CD14-positive monocyte (primary cell): Measurements from ENCODE around the gene SLC9A9. TPM values are rescaled to one million over a fixed set of nuclear protein-coding genes. Genes with fewer than 3 reads are reported as not detected.

Experiments
- DNase-seq, 3 donors: peaks; one replicate each; pipeline ENCODE4 v3.0.0-alpha.2; 2011 to 2022
- H2AFZ ChIP-seq: 2 replicates; pipeline ENCODE4 v1.6.0; 2012; ENCODE audit warnings: mild to moderate bottlenecking, low read depth, low read length, inconsistent platforms; ENCODE audit not compliant: insufficient read depth, poor library complexity, severe bottlenecking
- H3K27ac ChIP-seq, 2 donors: 1 replicate in 1 of 2; 2 replicates in 1 of 2; pipeline ENCODE4 v1.5.1; 2012 to 2013; ENCODE audit warnings: low read length in 2 of 2, control low read depth in 1 of 2, inconsistent platforms in 1 of 2, low read depth in 1 of 2, mild to moderate bottlenecking in 1 of 2
- H3K27me3 ChIP-seq, 2 donors: one replicate each; pipeline versions ENCODE4 v1.6.0 to v1.6.1; 2011 to 2013; ENCODE audit warnings: low read length in 2 of 2; ENCODE audit not compliant: control insufficient read depth in 2 of 2, insufficient read depth in 2 of 2
- H3K36me3 ChIP-seq, 2 donors: replicated peaks in 1 of 2; 1 replicate in 1 of 2; 2 replicates in 1 of 2; pipeline versions ENCODE4 v1.5.1 to v1.6.1; 2012 to 2013; ENCODE audit warnings: low read length in 2 of 2, control low read depth in 1 of 2, inconsistent platforms in 1 of 2, mild to moderate bottlenecking in 1 of 2; ENCODE audit not compliant: insufficient read depth in 2 of 2, control insufficient read depth in 1 of 2
- H3K4me1 ChIP-seq, 2 donors: 1 replicate in 1 of 2; 2 replicates in 1 of 2; pipeline versions ENCODE4 v1.5.1 to v1.6.1; 2012 to 2013; ENCODE audit warnings: low read length in 2 of 2, control low read depth in 1 of 2, inconsistent platforms in 1 of 2, mild to moderate bottlenecking in 1 of 2, moderate library complexity in 1 of 2; ENCODE audit not compliant: insufficient read depth in 2 of 2, control insufficient read depth in 1 of 2
- H3K4me2 ChIP-seq: replicated peaks from 2 replicates; pipeline ENCODE3; 2012; ENCODE audit warnings: low read length, moderate library complexity, mild to moderate bottlenecking; ENCODE audit not compliant: poor library complexity, severe bottlenecking; ENCODE audit errors: extremely low read depth
- H3K4me3 ChIP-seq, 3 experiments: fragments of 200-600 bp in 1 of 3; sonication (generic) in 1 of 3; replicated peaks in 1 of 3; 1 replicate in 2 of 3; 2 replicates in 1 of 3; pipeline ENCODE4 v1.5.1; 2011 to 2013; ENCODE audit warnings: low read length in 3 of 3, mild to moderate bottlenecking in 3 of 3, control low read depth in 2 of 3, low read depth in 2 of 3, inconsistent platforms in 1 of 3, moderate library complexity in 1 of 3
- H3K79me2 ChIP-seq: 2 replicates; pipeline ENCODE4 v1.6.0; 2012; ENCODE audit warnings: mild to moderate bottlenecking, control low read depth, inconsistent platforms, low read length, moderate library complexity; ENCODE audit not compliant: insufficient read depth
- H3K9ac ChIP-seq: 2 replicates; pipeline ENCODE4 v1.6.0; 2017; ENCODE audit warnings: low read length, mild to moderate bottlenecking; ENCODE audit not compliant: insufficient read depth, poor library complexity, severe bottlenecking
- H3K9me3 ChIP-seq, 2 donors: replicated peaks in 1 of 2; 1 replicate in 1 of 2; 2 replicates in 1 of 2; pipeline versions ENCODE4 v1.5.1 to v1.6.1; 2012 to 2013; ENCODE audit warnings: low read length in 2 of 2, control low read depth in 1 of 2; ENCODE audit not compliant: control insufficient read depth in 1 of 2, insufficient read depth in 1 of 2
- H4K20me1 ChIP-seq: 2 replicates; pipeline ENCODE4 v1.6.0; 2012; ENCODE audit warnings: mild to moderate bottlenecking, low read length, control low read depth, moderate library complexity; ENCODE audit not compliant: insufficient read depth
- H3K27ac Mint-ChIP-seq, 7 donors: one replicate each; pipeline ENCODE4 v1.8.0; 2020; ENCODE audit warnings: mild to moderate bottlenecking in 7 of 7, mixed read lengths in 7 of 7, moderate library complexity in 6 of 7, inconsistent platforms in 2 of 7
- H3K27me3 Mint-ChIP-seq, 3 donors: one replicate each; pipeline ENCODE4 v1.8.0; 2021 to 2022; ENCODE audit warnings: low read depth in 3 of 3, mild to moderate bottlenecking in 3 of 3, mixed read lengths in 3 of 3, moderate library complexity in 3 of 3, inconsistent platforms in 1 of 3
- H3K36me3 Mint-ChIP-seq, 2 donors: one replicate each; pipeline ENCODE4 v1.8.0; 2020; ENCODE audit warnings: mixed read lengths in 2 of 2, inconsistent platforms in 1 of 2, mild to moderate bottlenecking in 1 of 2
- H3K4me1 Mint-ChIP-seq: one replicate; pipeline ENCODE4 v1.8.0; 2020; ENCODE audit warnings: mild to moderate bottlenecking, mixed read lengths
- H3K4me3 Mint-ChIP-seq, 2 donors: one replicate each; pipeline ENCODE4 v1.8.0; 2020; ENCODE audit warnings: mild to moderate bottlenecking in 2 of 2, mixed read lengths in 2 of 2, moderate library complexity in 1 of 2
- H3K9me3 Mint-ChIP-seq, 7 donors: one replicate each; pipeline ENCODE4 v1.8.0; 2020 to 2022; ENCODE audit warnings: mixed read lengths in 7 of 7, mild to moderate bottlenecking in 6 of 7, moderate library complexity in 6 of 7, inconsistent platforms in 2 of 7
- WGBS: methylation state at CpG from one replicate; pipeline ENCODE4 v1.1.5; 2013; ENCODE audit warnings: missing lambda C conversion rate; ENCODE audit not compliant: insufficient coverage; 5-methylcytosine and 5-hydroxymethylcytosine counted together
- intact Hi-C, 2 donors: fragments of 100-400 bp; cut with micrococcal nuclease; formaldehyde crosslinking; loops; one replicate each; pipeline versions ENCODE4 v1.15.0 to v1.15.1; 2023
- polyA plus RNA-seq, 3 donors: library from polyadenylated mRNA; depleted of rRNA in 1 of 3; unstranded in 2 of 3; stranded (reverse) in 1 of 3; fragments of 300-500 nt in 2 of 3; fragments of >200 nt in 1 of 3; fragmentation: Illumina TruSeq in 2 of 3; gene quantifications; 1 replicate in 2 of 3; 2 replicates in 1 of 3; pipeline ENCODE4 v1.2.3, GENCODE V29; 2012 to 2021
- TF ChIP-seq, protein P1 (sequence below): fragments of 200-600 bp; IDR thresholded peaks from one replicate; pipeline ENCODE4 v1.8.0; 2022; ENCODE audit warnings: antibody characterized with exemption, mild to moderate bottlenecking

SLC9A9 gene
- polyA plus RNA-seq, 3 donors, result 14.1 to 32.8 (median 27.0) TPM

DNA sequence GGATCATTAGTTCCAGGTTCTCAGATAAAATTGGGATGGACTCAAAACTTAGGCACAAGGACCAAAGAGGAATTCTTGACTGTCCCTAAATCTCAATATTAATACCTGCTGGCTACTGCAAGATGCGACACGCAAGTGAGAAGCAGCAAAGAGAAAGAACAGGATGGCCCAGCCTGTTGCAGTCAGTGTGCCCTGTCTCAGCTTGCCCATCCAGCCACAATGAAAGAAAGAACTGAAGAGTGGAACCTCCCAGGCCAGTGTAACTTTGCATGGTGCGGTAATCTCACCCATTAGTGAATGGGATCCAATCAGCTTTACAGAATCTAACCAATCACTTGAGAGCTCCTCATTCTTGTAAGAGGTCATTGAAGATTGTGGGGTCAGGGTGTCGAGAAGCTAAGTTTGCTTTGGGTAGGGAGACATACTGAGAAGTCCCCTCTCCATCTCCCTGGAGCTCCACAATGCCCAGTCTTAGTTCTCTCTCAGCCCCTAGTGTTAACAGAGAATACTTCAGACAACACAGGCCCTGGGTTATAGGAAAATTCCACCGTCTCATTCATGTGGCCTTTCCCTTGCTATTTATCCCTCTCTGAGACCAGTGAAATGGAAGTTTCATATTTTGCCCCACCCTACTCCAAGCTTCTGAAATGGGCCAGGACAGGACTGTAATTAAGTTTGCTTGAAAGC is 3.2 kb upstream of the SLC9A9 start:
- peaks cover 36% of the 10 kb centered on the region for H3K4me1 Mint-ChIP-seq
- TF ChIP-seq, protein P1, sequence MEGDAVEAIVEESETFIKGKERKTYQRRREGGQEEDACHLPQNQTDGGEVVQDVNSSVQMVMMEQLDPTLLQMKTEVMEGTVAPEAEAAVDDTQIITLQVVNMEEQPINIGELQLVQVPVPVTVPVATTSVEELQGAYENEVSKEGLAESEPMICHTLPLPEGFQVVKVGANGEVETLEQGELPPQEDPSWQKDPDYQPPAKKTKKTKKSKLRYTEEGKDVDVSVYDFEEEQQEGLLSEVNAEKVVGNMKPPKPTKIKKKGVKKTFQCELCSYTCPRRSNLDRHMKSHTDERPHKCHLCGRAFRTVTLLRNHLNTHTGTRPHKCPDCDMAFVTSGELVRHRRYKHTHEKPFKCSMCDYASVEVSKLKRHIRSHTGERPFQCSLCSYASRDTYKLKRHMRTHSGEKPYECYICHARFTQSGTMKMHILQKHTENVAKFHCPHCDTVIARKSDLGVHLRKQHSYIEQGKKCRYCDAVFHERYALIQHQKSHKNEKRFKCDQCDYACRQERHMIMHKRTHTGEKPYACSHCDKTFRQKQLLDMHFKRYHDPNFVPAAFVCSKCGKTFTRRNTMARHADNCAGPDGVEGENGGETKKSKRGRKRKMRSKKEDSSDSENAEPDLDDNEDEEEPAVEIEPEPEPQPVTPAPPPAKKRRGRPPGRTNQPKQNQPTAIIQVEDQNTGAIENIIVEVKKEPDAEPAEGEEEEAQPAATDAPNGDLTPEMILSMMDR, result no peak
- no peak for DNase-seq
- Histone ChIP-seq H3K27ac (no peak overlapping the region), H4K20me1 (no peaks in the 10 kb centered on the region), H3K4me1 (peaks cover 23 to 33% of the 10 kb centered on the region in 2 donors), H3K36me3 (no peaks in the 10 kb centered on the region), H3K4me3 (no peak overlapping the region), H3K79me2 (peaks cover 16% of the 10 kb centered on the region), H3K4me2 (no peak overlapping the region), H3K9me3 (no peaks in the 10 kb centered on the region), H3K27me3 (no peaks in the 10 kb centered on the region), H3K9ac (no peak overlapping the region), H2AFZ (no peak overlapping the region)
- no peak overlapping the region for H3K4me3 Mint-ChIP-seq
- peaks cover 0 to 7% (median 4%) of the 10 kb centered on the region in 3 donors for H3K27me3 Mint-ChIP-seq
- WGBS, result no CpG with 5 or more reads among the region's 5 CpGs
- intact Hi-C loops, result loop anchor here in 1 of 2 donors (5.0 kb wide), 1 partner anchor 39 kb away; no protein-coding TSS in a partner anchor
- H3K27ac Mint-ChIP-seq, result no peak overlapping the region
- H3K36me3 Mint-ChIP-seq, result no peaks in the 10 kb centered on the region
- peaks cover 0 to 2% (median 0%) of the 10 kb centered on the region in 7 donors for H3K9me3 Mint-ChIP-seq

DNA sequence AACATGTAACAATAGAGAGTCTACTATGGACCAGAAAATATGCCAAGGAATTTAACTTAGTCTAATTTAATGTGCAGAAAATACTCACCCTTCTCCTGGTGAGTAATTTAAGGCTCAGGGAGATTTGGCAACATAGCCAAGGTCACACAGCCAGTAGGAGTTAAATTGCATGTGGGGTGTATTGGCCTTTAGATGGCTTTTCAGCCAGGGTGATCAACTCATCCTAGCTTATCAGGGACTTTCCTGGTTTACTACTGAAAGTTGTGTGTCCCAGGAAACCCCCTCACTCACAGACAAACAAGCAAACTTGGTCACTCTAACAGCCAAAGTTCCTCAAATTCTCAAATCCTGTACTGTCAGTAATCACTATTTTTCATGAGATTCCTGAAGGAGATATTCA is 2.6 kb upstream of the SLC9A9 start:
- Histone ChIP-seq H3K27ac (no peak overlapping the region), H3K4me1 (peaks cover 23 to 39% of the 10 kb centered on the region in 2 donors), H3K27me3 (no peaks in the 10 kb centered on the region), H4K20me1 (no peaks in the 10 kb centered on the region), H3K4me3 (no peak overlapping the region), H3K79me2 (peaks cover 22% of the 10 kb centered on the region), H3K9me3 (no peaks in the 10 kb centered on the region), H3K4me2 (no peak overlapping the region), H2AFZ (no peak overlapping the region), H3K9ac (no peak overlapping the region), H3K36me3 (no peaks in the 10 kb centered on the region)
- intact Hi-C loops, result loop anchor here in 1 of 2 donors (5.0 kb wide), 1 partner anchor 39 kb away; no protein-coding TSS in a partner anchor
- H3K9me3 Mint-ChIP-seq, result peaks cover 0 to 1% (median 0%) of the 10 kb centered on the region in 7 donors
- TF ChIP-seq, protein P1, result no peak
- H3K36me3 Mint-ChIP-seq, result no peaks in the 10 kb centered on the region
- peak; percentile 22 to 88 (median 34) for DNase-seq
- no peak overlapping the region for H3K27ac Mint-ChIP-seq
- H3K4me3 Mint-ChIP-seq, result no peak overlapping the region
- H3K27me3 Mint-ChIP-seq, result peaks cover 0 to 6% (median 4%) of the 10 kb centered on the region in 3 donors
- peaks cover 42% of the 10 kb centered on the region for H3K4me1 Mint-ChIP-seq
